ENCODE measurements around the gene CHRD.
"Not testable (repeated sequence)": the region's sequence is repeated elsewhere in the genome, so short reads cannot be mapped to it uniquely, and the experiment has no call there.

CHRD gene

GRCh38 chr3:184338511-184338945, 41.3 kb upstream of the CHRD start:
- Histone ChIP-seq H3K4me3 (ENCODE audit: low read length) (no peak overlapping the region), H3K9me3 (ENCODE audit: control insufficient read depth, low read length) (no peaks in the 10 kb centered on the region), H3K4me1 (ENCODE audit: control insufficient read depth, insufficient read depth, low read length) (peaks cover 44% of the 10 kb centered on the region), H3K9ac (ENCODE audit: low read length) (no peak overlapping the region), H3K36me3 (ENCODE audit: control insufficient read depth, insufficient read depth, low read length) (peaks cover 7% of the 10 kb centered on the region), H3K27me3 (ENCODE audit: control insufficient read depth, insufficient read depth, low read length) (no peaks in the 10 kb centered on the region)

GRCh38 chr3:184339001-184339400, 40.9 kb upstream of the CHRD start:
- Histone ChIP-seq H3K4me3 (ENCODE audit: low read length) (no peak overlapping the region), H3K27me3 (ENCODE audit: control insufficient read depth, insufficient read depth, low read length) (no peaks in the 10 kb centered on the region), H3K36me3 (ENCODE audit: control insufficient read depth, insufficient read depth, low read length) (peaks cover 4% of the 10 kb centered on the region), H3K9me3 (ENCODE audit: control insufficient read depth, low read length) (no peaks in the 10 kb centered on the region), H3K4me1 (ENCODE audit: control insufficient read depth, insufficient read depth, low read length) (peaks cover 44% of the 10 kb centered on the region), H3K9ac (ENCODE audit: low read length) (no peak overlapping the region)

- not testable (repeated sequence) for H3K27me3 ChIP-seq (ENCODE audit: control insufficient read depth, insufficient read depth, low read length); H3K4me3 ChIP-seq (ENCODE audit: low read length); H3K36me3 ChIP-seq (ENCODE audit: control insufficient read depth, insufficient read depth, low read length); H3K9me3 ChIP-seq (ENCODE audit: control insufficient read depth, low read length); H3K9ac ChIP-seq (ENCODE audit: low read length)
- peaks cover 44% of the 10 kb centered on the region for H3K4me1 ChIP-seq (ENCODE audit: control insufficient read depth, insufficient read depth, low read length)
Measured at GRCh38 chr3:184339451-184340135, 40.3 kb upstream of the CHRD start.

- H3K4me3 ChIP-seq (ENCODE audit: low read length) = no peak overlapping the region
- no peaks in the 10 kb centered on the region for H3K9me3 ChIP-seq (ENCODE audit: control insufficient read depth, low read length)
- no peak overlapping the region for H3K9ac ChIP-seq (ENCODE audit: low read length)
- H3K36me3 ChIP-seq (ENCODE audit: control insufficient read depth, insufficient read depth, low read length) = no peaks in the 10 kb centered on the region
- H3K27me3 ChIP-seq (ENCODE audit: control insufficient read depth, insufficient read depth, low read length) = no peaks in the 10 kb centered on the region
- H3K4me1 ChIP-seq (ENCODE audit: control insufficient read depth, insufficient read depth, low read length) = peaks cover 43% of the 10 kb centered on the region
Measured at GRCh38 chr3:184341925-184342324, 37.9 kb upstream of the CHRD start.

- H3K9me3 ChIP-seq (ENCODE audit: control insufficient read depth, low read length) = no peaks in the 10 kb centered on the region
- no peaks in the 10 kb centered on the region for H3K27me3 ChIP-seq (ENCODE audit: control insufficient read depth, insufficient read depth, low read length)
- H3K4me3 ChIP-seq (ENCODE audit: low read length) = no peak overlapping the region
- H3K9ac ChIP-seq (ENCODE audit: low read length) = no peak overlapping the region
- H3K4me1 ChIP-seq (ENCODE audit: control insufficient read depth, insufficient read depth, low read length) = peaks cover 32% of the 10 kb centered on the region
- H3K36me3 ChIP-seq (ENCODE audit: control insufficient read depth, insufficient read depth, low read length) = no peaks in the 10 kb centered on the region
Measured at GRCh38 chr3:184343200-184343876, 36.5 kb upstream of the CHRD start.

- Histone ChIP-seq H3K27me3 (ENCODE audit: control insufficient read depth, insufficient read depth, low read length) (no peaks in the 10 kb centered on the region), H3K4me3 (ENCODE audit: low read length) (no peak overlapping the region), H3K4me1 (ENCODE audit: control insufficient read depth, insufficient read depth, low read length) (peaks cover 34% of the 10 kb centered on the region), H3K9ac (ENCODE audit: low read length) (no peak overlapping the region), H3K9me3 (ENCODE audit: control insufficient read depth, low read length) (no peaks in the 10 kb centered on the region), H3K36me3 (ENCODE audit: control insufficient read depth, insufficient read depth, low read length) (no peaks in the 10 kb centered on the region)
Measured at GRCh38 chr3:184344579-184345316, 35.1 kb upstream of the CHRD start.

- Histone ChIP-seq H3K9me3 (ENCODE audit: control insufficient read depth, low read length) (no peaks in the 10 kb centered on the region), H3K27me3 (ENCODE audit: control insufficient read depth, insufficient read depth, low read length) (no peaks in the 10 kb centered on the region), H3K4me1 (ENCODE audit: control insufficient read depth, insufficient read depth, low read length) (peaks cover 37% of the 10 kb centered on the region), H3K9ac (ENCODE audit: low read length) (no peak overlapping the region), H3K36me3 (ENCODE audit: control insufficient read depth, insufficient read depth, low read length) (no peaks in the 10 kb centered on the region), H3K4me3 (ENCODE audit: low read length) (no peak overlapping the region)
Measured at GRCh38 chr3:184345317-184346144, 34.3 kb upstream of the CHRD start.

GRCh38 chr3:184346480-184347190, 33.2 kb upstream of the CHRD start:
- H3K4me1 ChIP-seq (ENCODE audit: control insufficient read depth, insufficient read depth, low read length) = peaks cover 37% of the 10 kb centered on the region
- H3K9ac ChIP-seq (ENCODE audit: low read length) = no peak overlapping the region
- no peaks in the 10 kb centered on the region for H3K27me3 ChIP-seq (ENCODE audit: control insufficient read depth, insufficient read depth, low read length)
- H3K36me3 ChIP-seq (ENCODE audit: control insufficient read depth, insufficient read depth, low read length) = no peaks in the 10 kb centered on the region
- no peak overlapping the region for H3K4me3 ChIP-seq (ENCODE audit: low read length)
- H3K9me3 ChIP-seq (ENCODE audit: control insufficient read depth, low read length) = no peaks in the 10 kb centered on the region

GRCh38 chr3:184347321-184348056, 32.4 kb upstream of the CHRD start:
- Histone ChIP-seq H3K27me3 (ENCODE audit: control insufficient read depth, insufficient read depth, low read length) (no peaks in the 10 kb centered on the region), H3K9me3 (ENCODE audit: control insufficient read depth, low read length) (no peaks in the 10 kb centered on the region), H3K4me1 (ENCODE audit: control insufficient read depth, insufficient read depth, low read length) (peaks cover 39% of the 10 kb centered on the region), H3K9ac (ENCODE audit: low read length) (no peak overlapping the region), H3K4me3 (ENCODE audit: low read length) (no peak overlapping the region), H3K36me3 (ENCODE audit: control insufficient read depth, insufficient read depth, low read length) (no peaks in the 10 kb centered on the region)

- Histone ChIP-seq H3K4me3 (ENCODE audit: low read length) (no peak overlapping the region), H3K4me1 (ENCODE audit: control insufficient read depth, insufficient read depth, low read length) (peaks cover 41% of the 10 kb centered on the region), H3K36me3 (ENCODE audit: control insufficient read depth, insufficient read depth, low read length) (no peaks in the 10 kb centered on the region), H3K9me3 (ENCODE audit: control insufficient read depth, low read length) (no peaks in the 10 kb centered on the region), H3K27me3 (ENCODE audit: control insufficient read depth, insufficient read depth, low read length) (no peaks in the 10 kb centered on the region), H3K9ac (ENCODE audit: low read length) (no peak overlapping the region)
Measured at GRCh38 chr3:184348057-184348382, 31.8 kb upstream of the CHRD start.
